M059J (cell line): ENCODE data around the gene CEP85L. TPM values are rescaled to one million over a fixed set of nuclear protein-coding genes. Genes with fewer than 3 reads are reported as not detected.

ENCODE experiments used
- DNase-seq: peaks from one replicate; pipeline ENCODE4 v3.0.0-alpha.2; 2012; ENCODE audit warnings: low read depth
- total RNA-seq: library from RNA; depleted of rRNA; stranded (reverse); fragments of >200 nt; shearing (Covaris generic); gene quantifications from 2 replicates; pipeline ENCODE4 v1.2.3, GENCODE V29; 2014

CEP85L gene
- total RNA-seq, 1 experiment from 2014 or later: 5.7 TPM

DNA sequence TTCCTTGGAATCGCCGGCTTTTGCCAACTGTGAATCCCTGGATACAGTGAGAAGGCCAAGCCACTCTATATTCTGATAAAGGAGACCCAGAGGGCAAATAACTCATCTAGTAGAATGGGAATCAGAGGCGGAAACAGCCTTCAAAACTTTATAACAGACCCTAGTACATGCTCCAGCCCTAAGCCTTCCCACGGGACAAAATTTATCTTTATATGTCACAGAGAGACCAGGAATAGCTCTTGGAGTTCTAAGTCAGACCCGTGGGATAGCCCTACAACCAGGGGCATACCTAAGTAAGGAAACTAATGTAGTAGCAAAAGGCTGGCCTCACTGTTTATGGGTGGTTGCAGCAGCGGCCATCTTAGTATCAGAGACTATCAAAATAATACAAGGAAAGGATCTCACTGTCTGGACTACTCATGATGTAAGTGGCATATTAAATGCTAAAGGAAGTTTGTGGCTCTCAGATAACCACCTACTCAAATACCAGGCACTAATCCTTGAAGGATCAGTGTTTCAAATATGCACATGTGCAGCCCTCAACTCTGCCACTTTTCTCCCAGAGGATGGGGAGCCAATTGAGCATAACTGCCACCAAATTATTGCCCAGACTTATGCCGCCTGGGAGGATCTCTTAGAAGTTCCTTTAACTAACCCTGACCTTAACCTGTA, 29.5 kb downstream of the CEP85L start:
- no peak for DNase-seq

DNA sequence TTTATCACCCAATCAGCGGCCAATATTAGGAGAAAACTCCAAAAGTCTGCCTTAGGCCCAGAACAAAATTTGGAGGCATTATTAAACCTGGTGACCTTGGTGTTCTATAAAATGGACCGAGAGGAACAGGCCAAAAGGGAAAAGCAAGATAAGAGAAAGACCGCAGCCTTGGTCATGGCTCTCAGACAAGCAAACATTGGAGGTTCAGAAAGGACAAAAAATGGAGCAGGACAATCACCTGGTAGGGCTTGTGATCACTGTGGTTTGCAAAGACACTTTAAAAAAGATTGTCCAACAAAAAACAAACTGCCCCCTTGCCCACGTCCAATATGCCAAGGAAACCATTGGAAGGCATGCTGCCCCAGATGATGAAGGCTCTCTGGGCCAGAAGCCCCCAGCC, 31.2 kb downstream of the CEP85L start:
- DNase-seq: no peak

DNA sequence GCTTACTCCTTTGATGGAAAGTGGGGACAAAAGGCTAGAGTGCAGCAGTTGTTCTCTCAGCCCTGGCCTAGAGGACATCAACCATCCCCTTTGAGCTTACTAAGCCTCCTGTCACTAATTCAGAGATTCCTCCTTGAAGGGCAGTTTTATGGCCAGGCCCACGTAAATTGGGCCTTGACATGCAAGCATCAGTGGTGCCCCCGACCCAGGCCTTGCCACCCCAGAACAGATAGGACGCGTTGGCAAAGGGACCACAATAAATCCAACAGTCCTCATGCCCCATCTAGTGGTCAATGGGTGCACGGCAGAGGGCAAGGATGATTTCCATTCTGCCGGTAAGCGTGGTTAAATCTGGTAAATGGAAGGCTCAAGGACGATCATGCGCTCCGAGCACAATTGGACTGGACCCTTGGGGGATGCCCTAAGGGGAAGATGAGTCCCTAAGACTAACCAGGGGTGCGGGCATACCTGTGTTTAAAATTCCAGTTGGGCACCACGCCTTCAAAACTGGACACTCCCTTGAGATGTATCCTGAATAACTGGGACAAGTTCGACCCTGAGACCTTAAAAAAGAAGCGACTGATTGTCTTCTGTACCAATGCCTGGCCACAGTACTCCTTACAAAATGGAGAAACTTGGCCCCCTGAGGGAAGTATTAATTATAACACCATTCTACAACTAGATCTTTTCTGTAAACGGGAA, 32.6 kb downstream of the CEP85L start:
- peak; percentile 15 for DNase-seq

DNA sequence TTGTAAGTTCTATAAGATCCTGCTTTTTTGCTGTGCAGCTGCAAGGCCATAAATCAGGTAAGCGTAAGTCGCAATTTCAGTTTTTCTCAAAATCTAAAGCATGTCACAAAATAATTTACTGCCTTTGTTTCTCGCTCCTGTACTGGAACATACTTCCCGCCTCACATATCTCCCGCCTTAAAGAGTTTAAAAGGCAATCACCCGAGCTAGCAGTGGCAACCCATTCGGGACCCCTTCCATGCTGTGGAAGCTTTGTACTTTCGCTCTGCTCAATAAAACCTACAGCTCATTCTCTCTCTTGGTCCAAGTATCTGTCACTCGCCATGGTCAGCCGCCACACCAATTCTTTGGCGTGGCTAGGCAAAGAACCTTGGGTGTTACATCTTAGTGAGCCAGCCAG, 34.0 kb downstream of the CEP85L start:
- no peak for DNase-seq

DNA sequence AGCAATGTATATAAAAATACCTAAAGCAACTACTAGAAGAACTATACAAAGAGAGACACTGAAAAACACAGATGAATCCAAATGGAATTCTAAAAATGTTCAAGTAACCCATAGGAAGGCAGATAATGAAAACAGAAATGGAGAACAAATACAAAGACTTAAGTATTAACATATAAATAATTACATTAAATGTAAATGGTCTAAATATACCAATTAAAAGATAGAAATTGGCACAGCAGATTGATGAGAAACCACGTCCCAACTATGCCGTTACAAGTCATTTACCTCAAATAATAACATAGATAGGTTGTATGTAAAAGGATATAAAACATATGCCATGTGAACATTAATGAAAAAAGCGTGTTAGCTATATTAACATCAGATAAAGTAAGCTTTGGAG, 40.1 kb downstream of the CEP85L start:
- no peak for DNase-seq

DNA sequence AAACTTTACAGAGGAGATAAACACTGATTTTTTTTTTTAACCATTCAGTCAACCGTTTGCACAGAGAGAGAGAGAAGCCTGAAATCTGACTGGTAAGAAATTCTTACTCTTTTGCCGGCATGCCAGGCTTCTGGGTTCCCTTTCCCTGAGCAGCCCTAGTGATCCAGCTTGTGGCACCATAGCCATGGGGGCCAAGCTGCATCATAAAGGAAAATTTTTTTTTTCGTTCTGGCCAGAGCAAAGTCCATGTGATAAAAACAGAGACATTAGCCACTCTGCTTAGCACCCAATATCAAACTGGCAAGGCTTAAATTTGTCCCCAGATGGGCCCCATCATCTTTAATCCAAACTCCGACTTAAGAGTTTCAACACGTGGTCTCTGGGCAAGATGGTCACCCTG, 44.5 kb downstream of the CEP85L start:
- no peak for DNase-seq

DNA sequence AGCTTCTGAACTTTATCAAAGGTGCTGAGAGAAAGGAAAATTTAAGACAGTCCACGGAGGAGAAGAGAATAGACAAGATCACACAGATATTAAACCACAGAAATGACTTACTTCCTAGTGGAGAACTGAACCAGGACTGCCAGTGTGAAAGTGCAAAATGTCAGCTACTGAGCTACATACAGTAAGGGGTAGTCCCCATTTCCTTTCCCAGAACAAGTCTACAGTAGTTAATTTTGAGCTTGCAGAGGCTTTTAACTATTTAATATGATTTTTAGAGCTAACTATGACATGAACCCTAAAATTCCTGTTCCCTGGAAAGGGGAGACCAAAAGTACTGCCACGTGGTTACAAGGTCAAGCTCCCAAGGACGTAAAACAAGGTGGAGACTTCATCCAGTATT, 45.1 kb downstream of the CEP85L start:
- no peak for DNase-seq

DNA sequence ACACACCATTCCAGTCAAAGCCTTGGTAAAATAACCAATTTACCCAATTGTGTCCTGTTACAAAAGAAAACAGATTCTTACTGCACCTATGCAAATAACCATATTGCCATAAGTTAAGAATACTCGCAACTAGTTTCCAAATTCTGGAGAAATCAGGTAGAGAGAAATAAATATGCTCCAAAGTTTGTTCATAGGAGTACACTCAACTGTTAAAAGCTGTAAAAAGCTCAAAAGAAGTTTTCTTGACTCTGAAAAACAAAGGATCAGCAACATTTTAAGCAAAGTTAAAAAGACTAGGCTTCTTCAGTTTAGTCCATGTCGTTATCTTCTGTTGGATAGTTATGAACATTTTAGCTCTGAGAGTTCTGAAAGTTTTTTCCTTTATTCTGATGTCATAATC, 48.0 kb downstream of the CEP85L start:
- no peak for DNase-seq

DNA sequence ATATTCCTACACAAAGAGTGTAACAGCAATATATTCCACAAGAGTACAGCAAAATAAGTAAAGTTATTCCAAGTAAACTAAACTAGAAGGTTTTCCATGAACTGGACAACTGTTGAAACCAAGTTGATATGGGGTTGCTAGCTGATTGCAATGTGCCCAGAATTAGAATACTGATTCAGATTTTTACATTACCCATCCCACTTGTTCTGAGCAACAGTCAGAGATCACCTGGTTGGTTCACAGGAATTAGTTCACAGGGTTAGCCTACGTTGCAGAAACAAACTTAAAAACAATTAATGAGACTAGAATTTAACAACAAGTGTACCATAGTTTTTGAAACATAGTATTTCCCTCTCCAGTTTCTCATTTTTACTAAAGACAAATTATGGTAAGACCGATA, 49.1 kb downstream of the CEP85L start:
- DNase-seq: no peak

DNA sequence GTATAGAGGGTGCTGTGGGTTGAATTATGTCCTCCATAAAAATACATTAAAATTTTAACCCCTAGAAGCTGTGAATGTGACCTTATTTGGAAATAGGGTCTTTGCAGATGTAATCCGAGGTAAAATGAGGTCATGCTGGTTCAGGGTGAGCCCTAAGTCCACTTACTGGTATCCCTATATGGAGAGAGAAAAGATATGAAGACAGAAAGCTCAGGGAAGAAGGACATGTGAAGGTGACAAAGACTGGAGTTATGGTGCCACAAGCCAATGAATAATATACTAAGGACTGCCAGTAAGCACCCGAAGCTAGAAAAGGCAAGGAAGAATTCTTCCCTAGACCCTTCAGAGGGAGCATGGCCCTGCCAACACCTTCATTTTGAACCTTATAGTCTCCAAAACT, 53.1 kb downstream of the CEP85L start:
- DNase-seq: no peak

DNA sequence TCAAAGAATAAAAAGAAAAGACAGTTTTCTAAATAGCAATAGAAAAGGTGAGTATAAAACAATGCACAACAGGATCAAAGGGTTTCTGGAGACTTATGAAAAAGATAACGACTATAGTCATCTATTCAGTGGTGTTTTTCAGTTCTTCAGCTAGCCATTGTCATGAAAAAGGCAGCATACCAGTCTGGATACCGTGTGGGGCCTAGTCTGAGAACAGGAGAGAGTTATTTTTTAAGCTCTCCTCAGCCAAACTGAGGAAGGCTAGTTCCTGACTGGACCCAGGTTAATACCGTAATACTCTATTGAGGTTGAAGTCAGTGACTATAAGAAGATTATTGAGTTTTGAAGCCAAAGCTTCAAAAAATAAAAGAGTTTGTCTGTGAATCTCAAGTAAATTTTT, 53.8 kb downstream of the CEP85L start:
- no peak for DNase-seq

DNA sequence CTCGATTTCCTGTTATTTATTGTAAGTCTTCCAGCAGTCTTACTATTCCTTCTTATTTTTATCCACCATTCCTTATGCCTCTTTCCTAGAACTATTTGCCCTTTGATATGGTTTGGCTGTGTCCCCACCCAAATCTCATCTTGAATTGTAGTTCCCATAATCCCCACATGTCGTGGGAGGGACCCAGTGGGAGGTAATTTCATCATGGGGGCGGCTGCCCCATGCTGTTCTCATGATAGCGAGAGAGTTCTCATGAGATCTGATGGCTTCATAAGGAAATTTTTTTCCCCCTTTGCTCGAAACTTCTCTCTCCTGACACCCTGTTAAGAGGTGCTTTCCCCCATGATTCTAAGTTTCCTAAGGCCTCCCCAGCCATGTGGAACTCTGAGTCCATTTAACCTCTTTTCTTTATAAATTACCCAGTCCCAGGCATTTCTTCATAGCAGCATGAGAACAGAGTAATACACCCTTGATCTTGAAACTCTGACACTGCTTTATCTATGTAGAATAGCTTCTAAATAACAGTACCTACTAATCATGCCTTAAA, 54.5 kb downstream of the CEP85L start:
- DNase-seq: no peak

DNA sequence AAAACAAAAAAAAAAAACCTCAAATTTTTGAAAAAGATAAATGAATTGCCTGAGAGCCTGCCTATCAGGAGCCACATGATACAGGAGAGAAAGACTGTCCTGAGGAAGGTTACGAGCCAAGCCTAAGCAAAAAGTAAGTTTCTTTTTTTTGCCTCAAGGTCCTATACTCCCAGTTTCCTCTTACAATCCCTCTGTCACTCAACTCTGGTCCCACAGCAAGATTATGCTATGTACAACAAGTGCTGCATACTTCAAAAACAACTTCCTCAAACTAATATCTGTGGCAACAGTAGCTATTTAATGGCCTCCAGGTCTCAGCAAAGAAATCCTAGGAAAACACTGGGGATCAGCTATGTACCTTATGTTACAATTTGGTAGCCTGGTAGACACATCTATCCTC, 56.5 kb downstream of the CEP85L start:
- DNase-seq: no peak

DNA sequence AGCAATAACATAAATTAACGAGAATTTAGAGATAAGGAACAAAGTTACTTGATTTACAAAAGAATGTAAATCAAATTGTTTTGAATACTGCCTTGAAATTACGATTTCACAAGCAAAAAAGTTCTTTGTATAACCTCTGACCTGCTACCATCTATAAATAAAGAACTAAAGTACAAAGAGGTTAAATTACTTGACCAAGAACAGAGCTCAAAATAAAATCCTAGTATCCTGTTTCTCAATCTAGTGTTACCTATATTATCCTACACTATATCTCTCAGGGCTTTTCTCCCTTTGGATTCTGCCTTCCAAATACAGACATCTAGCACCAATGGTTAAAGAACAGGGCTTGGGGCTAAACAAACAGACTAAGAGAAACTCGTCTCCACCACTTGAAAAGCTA, 59.5 kb downstream of the CEP85L start:
- no peak for DNase-seq

DNA sequence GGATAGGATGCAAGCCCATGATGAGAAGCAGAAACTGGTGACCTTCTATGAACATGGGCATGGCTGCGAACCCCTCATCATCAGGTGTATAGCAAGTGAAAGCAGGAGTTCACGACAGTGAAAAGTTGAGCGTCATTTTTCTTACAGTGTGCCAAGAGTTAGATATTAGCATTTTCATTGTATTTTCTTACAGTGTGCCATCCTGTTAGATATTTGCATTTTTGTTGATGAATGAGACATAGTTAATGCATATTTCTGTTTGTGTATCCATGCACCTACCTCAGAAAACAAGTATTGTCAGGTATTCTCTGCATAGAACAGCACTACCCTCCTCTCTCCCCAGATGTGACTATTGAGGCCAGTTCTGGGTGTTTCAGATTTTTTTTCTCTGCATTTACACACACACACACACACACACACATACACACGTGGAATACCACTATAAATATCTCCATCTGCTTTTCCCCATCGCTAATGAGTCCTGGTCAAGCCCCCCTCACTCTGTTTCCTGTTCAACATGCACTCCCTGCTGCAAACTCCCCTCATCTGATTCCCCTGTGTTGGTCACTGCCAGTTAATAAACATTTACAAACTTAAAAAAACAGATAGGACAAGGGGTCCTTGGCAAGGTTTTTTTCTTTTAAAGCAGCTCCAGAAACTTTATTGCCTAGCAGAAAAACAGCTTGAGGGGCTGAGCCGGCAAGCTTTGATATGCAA, 61.6 kb downstream of the CEP85L start:
- no peak for DNase-seq

DNA sequence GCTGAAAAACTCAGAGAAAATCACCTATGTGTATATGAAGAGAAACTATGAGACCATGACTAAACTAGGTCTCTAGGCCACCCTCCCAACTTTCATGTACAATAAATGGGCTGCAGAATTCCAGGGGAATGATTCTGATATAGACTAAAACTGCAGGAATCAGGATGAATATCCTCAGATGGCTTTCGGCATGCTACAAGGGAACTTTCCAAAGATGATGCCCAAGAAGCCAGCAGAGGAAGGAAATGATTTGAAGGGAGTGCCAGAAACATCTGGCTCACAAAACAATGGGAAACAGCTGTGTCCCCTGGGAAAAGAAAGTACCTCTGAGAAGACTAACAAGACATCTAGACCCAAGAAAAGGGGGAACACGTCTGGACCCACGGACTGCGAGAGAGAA, 62.2 kb downstream of the CEP85L start:
- no peak for DNase-seq

DNA sequence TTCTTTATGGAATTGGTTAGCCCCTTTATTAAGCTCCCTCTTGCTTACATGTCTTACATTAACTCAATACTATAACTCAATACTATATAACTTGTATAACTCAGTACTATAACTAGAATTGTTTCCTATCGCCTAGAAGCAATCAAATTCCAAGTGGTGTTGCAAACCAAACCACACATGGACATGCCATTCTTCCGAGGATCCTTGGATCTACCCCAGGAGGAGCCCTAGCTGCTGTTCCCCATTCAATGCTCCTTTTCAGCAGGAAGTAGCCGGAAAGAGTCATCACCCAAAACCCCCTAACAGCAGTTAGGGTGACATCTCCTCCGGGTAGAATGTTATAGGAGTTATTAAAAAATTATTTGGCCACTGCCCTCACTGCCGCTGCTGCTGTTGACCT, 62.8 kb downstream of the CEP85L start:
- no peak for DNase-seq

DNA sequence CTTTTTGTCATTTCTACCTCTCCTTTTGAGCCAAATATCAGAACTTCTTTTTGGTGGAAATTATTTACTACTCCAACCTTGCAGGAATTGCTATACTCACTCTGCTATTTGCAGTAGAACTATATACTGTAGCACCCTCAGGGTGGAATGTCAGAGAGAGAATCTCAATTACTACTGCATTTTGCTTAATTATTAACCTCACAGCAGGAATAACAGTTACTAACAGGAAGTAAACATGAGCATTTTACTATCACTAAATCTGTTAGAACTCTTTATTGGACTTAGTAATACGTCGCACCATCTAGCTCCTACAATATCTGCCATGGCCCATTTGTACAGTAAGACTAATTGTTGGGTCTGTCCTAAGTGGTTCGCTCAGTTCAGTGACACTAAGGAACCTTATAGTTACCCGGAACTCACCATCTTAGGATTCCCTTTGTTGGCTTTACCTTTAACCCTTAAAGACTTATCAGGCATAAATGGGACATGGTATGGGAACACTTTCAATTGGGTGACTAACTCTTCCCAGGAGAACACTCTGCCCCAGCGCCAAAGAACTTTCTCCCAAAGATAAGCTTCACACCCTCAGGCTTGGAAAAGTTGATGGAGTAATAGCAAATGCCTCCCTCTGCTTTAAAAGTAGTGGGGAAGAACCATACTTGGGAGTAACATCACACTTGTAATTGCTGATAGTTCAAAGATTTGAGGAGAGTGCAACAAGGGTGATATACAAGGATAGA, 64.5 kb downstream of the CEP85L start:
- DNase-seq: no peak

DNA sequence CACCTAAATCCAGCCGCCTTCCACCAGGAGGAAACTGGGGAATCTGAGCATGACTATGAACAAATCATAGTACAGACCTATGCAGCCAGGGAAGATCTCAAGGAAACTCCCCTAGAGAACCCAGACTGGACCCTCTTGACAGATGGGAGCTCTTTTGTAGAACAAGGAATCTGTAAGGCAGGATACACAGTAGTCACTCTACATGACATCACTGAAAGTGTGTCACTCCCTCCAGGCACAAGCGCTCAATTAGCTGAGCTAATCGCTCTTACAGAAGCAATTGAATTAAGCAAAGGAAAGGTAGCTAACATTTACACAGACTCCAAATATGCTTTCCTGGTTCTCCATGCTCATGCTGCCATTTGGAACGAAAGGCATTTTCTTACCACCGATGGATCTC, 66.5 kb downstream of the CEP85L start:
- no peak for DNase-seq

DNA sequence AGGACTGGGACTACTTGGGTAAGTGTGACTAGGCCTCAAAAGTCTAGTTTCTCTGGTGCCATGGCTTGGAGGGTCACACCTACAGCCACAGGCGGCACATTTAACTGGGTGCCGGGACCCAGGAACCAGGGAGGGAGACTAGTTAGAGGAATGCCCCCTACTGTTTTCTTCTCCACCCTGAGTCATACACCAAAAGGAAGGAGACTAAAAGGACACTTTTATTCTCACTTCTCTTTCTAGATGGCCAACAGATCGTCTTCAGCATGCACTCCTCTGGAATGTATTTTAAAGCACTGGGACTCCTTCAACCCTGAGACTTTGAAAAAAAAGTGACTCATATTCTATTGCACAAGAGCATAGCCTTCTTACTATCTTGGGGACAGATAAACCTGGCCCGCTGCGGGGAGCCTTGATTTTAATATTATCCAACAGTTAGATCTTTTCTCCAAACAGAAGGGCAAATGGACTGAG, 69.9 kb downstream of the CEP85L start:
- DNase-seq: peak; percentile 46

DNA sequence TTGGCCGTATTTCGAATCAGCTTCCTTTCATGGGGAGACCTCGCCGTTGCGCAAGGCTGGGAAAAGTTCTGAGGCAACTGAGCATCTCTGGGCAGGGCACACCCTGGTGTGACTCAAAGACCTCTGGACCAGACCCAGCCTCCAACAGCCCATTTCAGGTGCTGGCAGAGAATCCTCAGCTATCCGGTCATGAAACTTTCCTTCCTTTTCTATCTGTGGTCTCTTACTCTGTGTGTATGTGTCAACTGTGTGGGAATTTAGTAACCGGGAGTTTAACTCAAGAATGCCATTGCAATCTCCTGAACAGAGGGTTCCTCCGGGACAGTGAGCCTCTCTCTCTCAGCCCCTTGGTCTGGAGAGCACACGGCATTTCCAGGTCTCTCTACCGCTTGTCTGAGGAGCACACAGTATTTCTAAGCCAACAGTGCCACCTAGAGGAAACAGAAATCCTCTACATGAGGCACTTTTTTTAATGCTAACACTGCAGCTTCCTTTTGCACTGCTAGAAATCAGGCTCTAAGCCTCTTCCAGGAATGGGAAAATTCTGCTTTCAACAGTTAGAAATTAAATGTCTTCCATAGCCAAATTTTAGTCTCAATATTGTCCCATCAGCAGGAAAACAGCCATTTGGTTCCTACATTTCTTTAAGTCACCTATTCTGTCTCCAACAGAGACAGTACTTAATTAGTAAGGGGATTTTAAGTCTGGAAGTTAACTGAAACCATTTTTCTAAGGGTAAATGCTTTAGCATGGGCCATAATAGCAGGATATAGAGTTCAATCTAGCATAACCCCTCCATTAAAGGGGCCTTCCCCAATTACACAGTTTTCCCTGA, 70.6 kb downstream of the CEP85L start:
- peak; percentile 15 for DNase-seq
